Adipocyte (in vitro differentiated cells): ENCODE measurements around the gene RRP1.
"Not testable (repeated sequence)": the region's sequence is repeated elsewhere in the genome, so short reads cannot be mapped to it uniquely, and the experiment has no call there.

Source experiments
- DNase-seq: peaks from one replicate; pipeline ENCODE4 v3.0.0-alpha.2; 2015; ENCODE audit warnings: low read depth
- H3K27me3 ChIP-seq: replicated peaks from 2 replicates; pipeline ENCODE4 v1.7.0; 2013; ENCODE audit warnings: mild to moderate bottlenecking, low read length, moderate library complexity; ENCODE audit not compliant: control insufficient read depth, insufficient read depth
- H3K36me3 ChIP-seq: 2 replicates; pipeline ENCODE4 v1.7.0; 2013; ENCODE audit warnings: low read length, mild to moderate bottlenecking, moderate library complexity; ENCODE audit not compliant: control insufficient read depth, insufficient read depth, severe bottlenecking
- H3K4me1 ChIP-seq: 2 replicates; pipeline ENCODE4 v1.7.0; 2013; ENCODE audit warnings: mild to moderate bottlenecking, low read length, moderate library complexity; ENCODE audit not compliant: control insufficient read depth, insufficient read depth
- H3K4me3 ChIP-seq: 2 replicates; pipeline ENCODE4 v1.7.0; 2013; ENCODE audit warnings: mild to moderate bottlenecking, low read length, moderate library complexity
- H3K9ac ChIP-seq: 2 replicates; pipeline ENCODE4 v1.7.0; 2013; ENCODE audit warnings: mild to moderate bottlenecking, low read length, moderate library complexity
- H3K9me3 ChIP-seq: 2 replicates; pipeline ENCODE4 v1.7.0; 2013; ENCODE audit warnings: mild to moderate bottlenecking, low read length, moderate library complexity; ENCODE audit not compliant: control insufficient read depth

Gene RRP1

GRCh38 chr21:43814215-43815106 lies 25.1 kb downstream of the RRP1 start:
- Histone ChIP-seq H3K4me1 (peaks cover 38% of the 10 kb centered on the region), H3K9me3 (peaks cover 10% of the 10 kb centered on the region), H3K36me3 (no peaks in the 10 kb centered on the region), H3K4me3 (no peak overlapping the region), H3K27me3 (peaks cover 5% of the 10 kb centered on the region), H3K9ac (no peak overlapping the region)
- DNase-seq, result no peak

DNA sequence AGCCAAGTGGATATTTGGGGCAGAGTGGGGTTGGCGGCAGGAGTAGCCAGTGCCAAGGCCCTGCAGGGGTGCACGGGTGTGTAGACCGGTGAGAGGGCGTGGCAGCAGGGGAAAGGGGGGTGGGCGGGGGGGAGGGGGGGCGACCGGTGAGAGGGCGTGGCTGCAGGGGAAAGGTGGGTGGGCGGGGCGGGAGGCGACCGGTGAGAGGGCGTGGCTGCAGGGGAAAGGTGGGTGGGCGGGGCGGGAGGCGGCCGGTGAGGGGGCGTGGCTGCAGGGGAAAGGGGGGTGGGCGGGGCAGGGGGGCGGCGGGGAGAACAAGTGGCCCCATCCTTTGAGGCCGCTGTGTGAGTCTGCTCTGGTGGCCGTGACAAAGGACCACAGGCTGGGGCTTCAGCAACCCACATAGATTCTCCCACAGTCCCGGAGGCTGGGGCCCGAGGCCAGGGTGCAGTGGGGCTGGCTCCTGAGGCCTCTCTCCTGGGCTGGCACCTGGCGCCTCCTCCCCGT lies 25.8 kb downstream of the RRP1 start:
- no peak for DNase-seq
- H3K27me3 ChIP-seq, result peaks cover 5% of the 10 kb centered on the region

DNA sequence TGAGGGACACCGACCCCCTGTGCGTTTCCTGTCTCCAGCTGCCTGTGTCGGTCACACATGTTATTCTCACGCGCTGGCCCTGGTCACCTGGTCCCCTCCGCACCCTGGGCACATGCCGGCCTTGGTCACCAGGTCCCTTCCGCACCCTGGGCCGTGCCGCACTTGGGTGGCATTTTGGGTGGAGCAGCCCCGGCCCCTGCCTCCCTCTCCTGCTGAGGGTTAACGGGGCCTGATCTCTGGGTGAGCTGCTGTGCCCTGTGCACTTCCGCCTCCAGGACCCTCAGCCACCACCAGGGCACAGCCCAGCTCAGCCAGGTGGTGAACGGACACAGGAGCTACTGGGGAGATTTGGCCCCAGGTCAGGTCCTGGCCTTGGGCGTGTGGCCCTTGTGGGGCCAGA lies 26.6 kb downstream of the RRP1 start:
- Histone ChIP-seq H3K4me1 (peaks cover 27% of the 10 kb centered on the region), H3K27me3 (peaks cover 5% of the 10 kb centered on the region), H3K4me3 (no peak overlapping the region), H3K36me3 (no peaks in the 10 kb centered on the region), H3K9ac (no peak overlapping the region), H3K9me3 (peaks cover 10% of the 10 kb centered on the region)
- no peak for DNase-seq

More for the DNA sequence above, 25.8 kb downstream of the RRP1 start:
- Histone ChIP-seq H3K9ac (no peak overlapping the region), H3K4me1 (peaks cover 35% of the 10 kb centered on the region), H3K4me3 (no peak overlapping the region), H3K9me3 (peaks cover 10% of the 10 kb centered on the region), H3K36me3 (no peaks in the 10 kb centered on the region)

- Histone ChIP-seq H3K9ac (no peak overlapping the region), H3K4me1 (peaks cover 20% of the 10 kb centered on the region), H3K4me3 (no peak overlapping the region), H3K27me3 (peaks cover 5% of the 10 kb centered on the region), H3K9me3 (peaks cover 10% of the 10 kb centered on the region), H3K36me3 (no peaks in the 10 kb centered on the region)
- DNase-seq, result no peak
Measured at GRCh38 chr21:43816611-43817071, 27.3 kb downstream of the RRP1 start.

DNA sequence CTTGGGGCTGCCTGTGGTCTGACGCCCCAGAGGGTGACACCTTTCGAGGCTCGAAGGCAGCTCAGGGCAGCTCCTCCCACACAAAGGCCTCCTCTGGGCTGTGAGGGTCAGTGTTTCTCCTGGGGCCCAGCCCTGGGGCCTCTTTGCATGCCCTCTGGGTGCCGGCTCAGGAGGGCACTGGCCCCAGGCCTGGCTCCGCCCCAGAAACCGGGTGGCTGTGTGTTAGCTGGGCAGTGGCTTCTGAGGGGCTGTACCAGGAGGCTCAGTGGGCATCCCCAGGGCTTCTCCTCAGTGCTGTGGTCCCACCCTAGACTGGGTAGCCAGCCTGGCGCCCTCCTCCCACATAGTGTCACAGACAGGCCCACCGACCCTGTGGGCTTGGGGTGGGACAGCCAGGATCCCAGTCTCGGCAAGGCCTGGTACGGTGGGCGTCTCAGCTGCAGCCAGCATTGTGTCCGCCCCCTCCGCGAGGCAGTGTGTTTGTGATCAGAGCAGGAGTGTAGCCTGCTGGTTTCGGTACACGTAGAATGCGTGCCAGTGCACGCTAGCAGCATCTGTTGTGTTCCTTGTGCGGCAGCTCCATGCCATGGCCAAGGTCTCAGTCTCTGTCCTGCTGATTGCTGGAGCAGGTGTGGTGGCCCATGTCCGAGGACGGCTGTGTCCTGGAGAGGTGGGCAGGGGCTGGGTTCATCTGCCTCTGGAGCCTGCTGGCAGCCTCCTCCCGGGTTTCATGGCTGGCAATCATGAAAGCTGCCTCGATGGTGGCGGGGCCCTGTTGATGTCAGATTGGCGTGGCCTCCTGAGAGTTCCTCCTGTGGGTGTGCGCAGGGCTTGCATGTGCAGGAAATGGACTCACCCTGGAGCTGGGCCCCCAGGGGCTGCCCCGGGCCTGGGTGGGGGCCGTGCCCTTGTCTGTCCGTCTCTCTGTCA lies 28.0 kb downstream of the RRP1 start:
- Histone ChIP-seq H3K4me1 (peaks cover 12% of the 10 kb centered on the region), H3K4me3 (no peak overlapping the region), H3K9ac (no peak overlapping the region), H3K36me3 (no peaks in the 10 kb centered on the region), H3K9me3 (peaks cover 10% of the 10 kb centered on the region), H3K27me3 (peaks cover 5% of the 10 kb centered on the region)
- no peak for DNase-seq

GRCh38 chr21:43818685-43819084 lies 29.3 kb downstream of the RRP1 start:
- DNase-seq, result no peak
- peaks cover 10% of the 10 kb centered on the region for H3K4me1 ChIP-seq
- no peak overlapping the region for H3K4me3 ChIP-seq
- H3K36me3 ChIP-seq, result no peaks in the 10 kb centered on the region
- no peak overlapping the region for H3K9ac ChIP-seq
- peaks cover 10% of the 10 kb centered on the region for H3K9me3 ChIP-seq
- H3K27me3 ChIP-seq, result peaks cover 5% of the 10 kb centered on the region

DNA sequence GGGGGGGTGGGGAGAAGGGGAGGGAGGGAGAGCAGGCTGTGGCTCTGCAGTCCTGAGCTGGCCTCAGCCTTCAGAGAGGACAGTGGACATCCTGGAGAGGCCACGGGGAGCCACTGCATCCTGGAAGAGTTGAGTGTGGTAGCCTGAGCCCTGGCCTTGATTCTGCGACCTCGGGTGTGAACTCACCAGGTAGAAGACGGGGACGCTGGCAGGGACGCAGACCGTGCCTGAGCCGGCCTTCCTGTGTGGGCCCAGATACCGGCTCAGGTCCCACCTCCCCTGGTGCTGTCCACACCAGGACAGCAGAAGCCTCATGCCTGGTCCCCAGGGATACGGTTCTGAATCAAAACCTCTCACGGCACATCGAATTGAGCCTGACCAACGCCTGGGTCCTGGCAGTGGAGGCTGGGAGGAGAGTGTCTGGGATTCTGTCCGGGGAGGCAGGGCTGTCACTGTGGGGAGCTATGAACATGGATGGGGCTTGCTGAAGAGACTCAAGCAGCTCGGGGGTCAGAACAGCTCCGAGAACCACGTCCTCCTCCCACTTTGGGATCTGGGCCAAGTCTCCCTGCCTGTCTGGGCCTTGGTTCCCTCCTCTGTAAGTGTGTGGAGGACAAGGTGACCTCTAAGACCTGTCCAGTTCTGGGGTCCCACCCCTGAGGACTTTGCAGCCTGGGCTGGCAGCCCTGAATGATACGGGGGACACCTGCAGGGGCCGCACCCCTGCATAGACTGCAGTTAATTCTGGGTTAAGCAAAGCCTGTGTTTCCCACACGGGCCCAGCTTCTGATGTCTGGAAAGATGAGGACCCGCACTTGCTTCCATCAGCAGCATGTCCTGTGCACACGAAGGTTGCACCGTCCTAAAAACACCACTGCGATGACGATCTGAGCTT lies 30.4 kb downstream of the RRP1 start:
- no peak for DNase-seq
- Histone ChIP-seq H3K9ac (no peak overlapping the region), H3K4me3 (no peak overlapping the region), H3K27me3 (peaks cover under 1% of the 10 kb centered on the region), H3K36me3 (no peaks in the 10 kb centered on the region), H3K4me1 (peaks cover 2% of the 10 kb centered on the region), H3K9me3 (peaks cover 10% of the 10 kb centered on the region)

- Histone ChIP-seq H3K4me1 (no peaks in the 10 kb centered on the region), H3K36me3 (no peaks in the 10 kb centered on the region), H3K9ac (no peak overlapping the region), H3K4me3 (no peak overlapping the region), H3K9me3 (peaks cover 10% of the 10 kb centered on the region), H3K27me3 (no peaks in the 10 kb centered on the region)
- DNase-seq, result no peak
Measured at GRCh38 chr21:43820466-43820865, 31.1 kb downstream of the RRP1 start.

DNA sequence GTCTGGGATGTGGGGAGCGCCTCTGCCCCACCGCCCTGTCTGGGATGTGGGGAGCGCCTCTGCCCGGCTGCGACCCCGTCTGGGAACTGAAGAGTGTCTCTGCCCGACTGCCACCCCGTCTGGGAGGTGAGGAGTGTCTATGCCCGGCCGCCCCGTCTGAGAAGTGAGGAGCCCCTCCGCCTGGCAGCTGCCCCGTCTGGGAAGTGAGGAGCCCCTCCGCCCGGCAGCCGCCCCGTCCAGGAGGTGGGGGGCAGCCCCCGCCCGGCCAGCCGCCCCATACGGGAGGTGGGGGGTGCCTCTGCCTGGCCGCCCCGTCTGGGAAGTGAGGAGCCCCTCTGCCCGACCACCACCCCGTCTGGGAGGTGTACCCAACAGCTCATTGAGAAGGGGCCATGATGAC lies 32.8 kb downstream of the RRP1 start:
- H3K4me3 ChIP-seq, H3K27me3 ChIP-seq, DNase-seq, H3K9ac ChIP-seq, H3K9me3 ChIP-seq, H3K4me1 ChIP-seq, H3K36me3 ChIP-seq: not testable (repeated sequence)

DNA sequence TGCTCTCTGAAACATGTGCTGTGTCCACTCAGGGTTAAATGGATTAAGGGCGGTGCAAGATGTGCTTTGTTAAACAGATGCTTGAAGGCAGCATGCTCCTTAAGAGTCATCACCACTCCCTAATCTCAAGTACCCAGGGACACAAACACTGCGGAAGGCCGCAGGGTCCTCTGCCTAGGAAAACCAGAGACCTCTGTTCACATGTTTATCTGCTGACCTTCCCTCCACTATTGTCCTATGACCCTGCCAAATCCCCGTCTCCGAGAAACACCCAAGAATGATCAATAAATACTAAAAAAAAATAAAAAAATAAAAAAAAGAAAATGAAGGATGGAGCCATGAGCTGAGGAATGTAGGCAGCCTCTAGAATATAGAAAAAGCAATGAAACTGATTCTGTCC lies 33.4 kb downstream of the RRP1 start:
- not testable (repeated sequence) for DNase-seq, H3K4me1 ChIP-seq, H3K27me3 ChIP-seq, H3K36me3 ChIP-seq, H3K9me3 ChIP-seq, H3K9ac ChIP-seq, H3K4me3 ChIP-seq
